ENCODE results near the gene ZMYND10. TPM values are rescaled to one million over a fixed set of nuclear protein-coding genes. Genes with fewer than 3 reads are reported as not detected.
A peak's percentile ranks its signal among the peaks of the same experiment; 100 is the strongest.

Gene ZMYND10
- total RNA-seq, 4 donors from 2014 or later: 3.0 TPM; not detected in 3

DNA sequence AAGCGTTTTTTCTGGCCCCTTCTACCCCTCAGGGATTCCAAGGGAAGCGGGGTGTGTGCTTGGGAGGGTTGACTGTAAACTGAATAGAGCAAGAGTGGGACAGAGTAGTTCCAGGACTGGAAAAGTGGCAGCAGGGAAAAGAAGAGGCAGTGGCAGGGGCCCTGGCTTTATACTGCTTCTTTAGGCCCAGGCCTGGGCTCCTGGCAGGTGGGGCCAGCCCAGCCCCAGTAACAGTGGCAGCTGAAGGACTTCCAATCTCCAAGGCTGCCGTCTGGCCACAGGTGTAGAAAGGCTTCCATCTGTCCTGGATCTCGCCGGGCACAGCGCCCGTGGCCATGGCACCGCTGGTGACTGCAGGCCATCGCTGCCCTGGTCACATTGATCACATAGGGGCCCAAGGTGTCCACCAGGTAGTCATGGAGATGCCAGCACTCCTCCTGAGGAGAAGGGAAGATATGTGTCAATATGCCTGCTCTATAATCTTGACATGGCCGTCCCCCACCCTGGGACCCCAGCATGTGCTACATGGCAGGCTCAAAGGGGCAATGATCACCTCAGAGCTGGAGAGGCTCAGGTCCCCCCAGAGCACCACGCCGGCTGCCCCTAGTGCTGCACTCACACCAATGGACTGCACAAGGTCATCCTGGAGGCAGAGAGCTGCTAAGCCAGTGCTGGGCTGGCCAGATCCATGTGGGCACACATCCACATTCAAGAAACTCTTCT lies 52.3 kb downstream of the ZMYND10 start:
- Histone ChIP-seq H3K4me1 (peaks cover 22 to 28% of the 10 kb centered on the region in 2 donors), H3K4me3 (peak overlapping the region; percentile 60 to 96 (median 94)), H3K9me3 (no peaks in the 10 kb centered on the region), H3K27me3 (no peaks in the 10 kb centered on the region), H3K36me3 (peaks cover 0 to 30% of the 10 kb centered on the region in 2 donors), H3K27ac (peak overlapping the region; percentile 97 to 99 (median 98))
- peak in 1 of 2 donors; percentile 49 for DNase-seq
- intact Hi-C loops (cut with DNase I; ENCODE audit: low total_unique reads): no loop called here
- in situ Hi-C loops (cut with MboI; ENCODE audit: low sequenced_read_pairs in 4 of 4): loop anchor here in 1 of 4 donors (25.0 kb wide), 1 partner anchor 356 kb away; the partner anchor contains the start of genes MON1A and RBM6
- TF ChIP-seq POLR2A (IDR thresholded peaks at IDR 0.05): no peak
- TF ChIP-seq CTCF (IDR thresholded peaks at IDR 0.05 in 4 of 5, conservative IDR thresholded peaks at IDR 0.05 in 1 of 5): no peak
- peak in 1 of 2 donors; percentile 1 for ATAC-seq

- Histone ChIP-seq H3K27me3 (no peaks in the 10 kb centered on the region), H3K4me1 (peaks cover 20 to 23% of the 10 kb centered on the region in 2 donors), H3K27ac (peak within 1 kb of the TSS; percentile 97 to 99 (median 98)), H3K9me3 (no peaks in the 10 kb centered on the region), H3K4me3 (peak within 1 kb of the TSS; percentile 81 to 96 (median 94)), H3K36me3 (peaks cover 0 to 38% of the 10 kb centered on the region in 2 donors)
- intact Hi-C loops (cut with DNase I; ENCODE audit: low total_unique reads): no loop called here
- ATAC-seq (peak; percentile 87), DNase-seq (peak; percentile 97 to 98)
- TF ChIP-seq CTCF (IDR thresholded peaks at IDR 0.05 in 4 of 5, conservative IDR thresholded peaks at IDR 0.05 in 1 of 5): no peak
- TF ChIP-seq POLR2A (IDR thresholded peaks at IDR 0.05): peak; percentile 82 to 87
- in situ Hi-C loops (cut with MboI; ENCODE audit: low sequenced_read_pairs in 4 of 4): loop anchor here in 1 of 4 donors (25.0 kb wide), 1 partner anchor 355 kb away; the partner anchor contains the start of genes MON1A and RBM6
These were observed 53.1 kb downstream of the ZMYND10 start, which contains the start of gene IFRD2 for GRCh38 chr3:50292159-50293078. Gene IFRD2, minus strand, starts transcription at chr3:50292429. Its CDS starts 155 bp downstream, at chr3:50292274.

Other genes with a start within 250 kb of the ZMYND10 start
- gene SEMA3F, start 190.4 kb downstream of the ZMYND10 start, total RNA-seq: 10 to 100 TPM in 1 of 4 donors, 1 to 10 TPM in 3; 5.2 to 40.1 (median 7.5) TPM
- not detected for gene GNAT1, start 154.1 kb downstream of the ZMYND10 start, total RNA-seq
- 1 to 10 TPM; 1.9 to 8.9 (median 5.0) TPM for gene SLC38A3, start 140.5 kb downstream of the ZMYND10 start, total RNA-seq
- gene GNAI2, start 109.5 kb downstream of the ZMYND10 start, total RNA-seq: 10 to 100 TPM; 26.7 to 67.8 (median 39.8) TPM
- 1 to 10 TPM; 1.7 to 3.1 (median 2.1) TPM for gene SEMA3B, start 76.6 kb downstream of the ZMYND10 start, total RNA-seq
- gene LSMEM2, start 66.6 kb downstream of the ZMYND10 start, total RNA-seq: under 1 TPM in 3 of 4 donors, not detected in 1; 0.41 to 0.98 (median 0.49) TPM
- gene IFRD2, start 53.3 kb downstream of the ZMYND10 start, total RNA-seq: 100 to 1,000 TPM; 111 to 145 (median 127) TPM
- 1 to 10 TPM in 3 of 4 donors, not detected in 1; 1.1 to 2.3 (median 1.2) TPM for gene HYAL3, start 46.3 kb downstream of the ZMYND10 start, total RNA-seq
- 10 to 100 TPM; 12.5 to 22.1 (median 14.8) TPM for gene NAA80, start 46.3 kb downstream of the ZMYND10 start, total RNA-seq
- gene HYAL1, start 42.2 kb downstream of the ZMYND10 start, total RNA-seq: 10 to 100 TPM in 2 of 4 donors, 1 to 10 TPM in 2; 3.6 to 14.6 (median 9.1) TPM
- gene HYAL2, start 23.0 kb downstream of the ZMYND10 start, total RNA-seq: 10 to 100 TPM; 47.0 to 69.8 (median 65.4) TPM
- gene TUSC2, start 17.5 kb downstream of the ZMYND10 start, total RNA-seq: 10 to 100 TPM; 38.5 to 72.7 (median 51.5) TPM
- 10 to 100 TPM; 13.3 to 22.5 (median 18.0) TPM for gene RASSF1, start 4.9 kb downstream of the ZMYND10 start, total RNA-seq
- gene NPRL2, start 5.0 kb upstream of the ZMYND10 start, total RNA-seq: 10 to 100 TPM; 14.1 to 26.2 (median 23.1) TPM
- gene CYB561D2, start 5.1 kb upstream of the ZMYND10 start, total RNA-seq: 10 to 100 TPM; 13.3 to 19.9 (median 17.8) TPM
- 10 to 100 TPM; 26.9 to 57.8 (median 42.3) TPM for gene TMEM115, start 13.8 kb upstream of the ZMYND10 start, total RNA-seq
- gene CACNA2D2, start 157.9 kb upstream of the ZMYND10 start, total RNA-seq: under 1 TPM; 0.27 to 0.68 (median 0.45) TPM
- 10 to 100 TPM; 12.6 to 27.4 (median 15.4) TPM for gene C3orf18, start 222.0 kb upstream of the ZMYND10 start, total RNA-seq
- gene HEMK1, start 223.8 kb upstream of the ZMYND10 start, total RNA-seq: 1 to 10 TPM; 4.5 to 8.1 (median 7.5) TPM

Data from gastrocnemius medialis (tissue), 4 donors.